KBM-7 (cell line): ENCODE measurements around the gene TPO.

ENCODE experiments used
- DNase-seq: peaks from one replicate; pipeline ENCODE4 v3.0.0-alpha.2; 2015
- in situ Hi-C: fragments of 300-500 bp; cut with MboI; formaldehyde crosslinking; loops from 2 replicates; pipeline ENCODE4 v1.14.3; 2020; ENCODE audit warnings: low sequenced_read_pairs, low pct_unique_long_range_greater_than_20kb, mixed read lengths

The TPO gene

DNA sequence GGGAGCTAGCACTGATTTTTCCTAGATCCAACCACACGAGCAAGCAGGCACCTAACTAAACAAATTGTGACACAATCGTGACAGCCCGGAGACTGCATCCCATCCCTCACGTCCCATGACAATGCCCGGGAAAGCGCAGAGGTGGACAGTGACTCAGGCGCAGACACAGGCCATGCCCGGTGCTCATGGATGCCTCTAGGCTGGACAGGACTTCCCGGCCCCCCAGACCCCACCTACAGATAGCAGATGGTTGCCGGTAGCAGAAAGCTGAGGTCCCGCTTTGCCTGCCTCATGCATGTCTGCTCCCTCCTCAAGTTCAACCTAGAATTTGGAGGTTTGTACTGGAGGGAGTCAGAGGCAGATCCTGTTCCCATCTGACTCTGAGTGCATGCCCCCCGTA lies 81.0 kb downstream of the TPO start:
- in situ Hi-C loops = no loop called here
- DNase-seq = no peak

DNA sequence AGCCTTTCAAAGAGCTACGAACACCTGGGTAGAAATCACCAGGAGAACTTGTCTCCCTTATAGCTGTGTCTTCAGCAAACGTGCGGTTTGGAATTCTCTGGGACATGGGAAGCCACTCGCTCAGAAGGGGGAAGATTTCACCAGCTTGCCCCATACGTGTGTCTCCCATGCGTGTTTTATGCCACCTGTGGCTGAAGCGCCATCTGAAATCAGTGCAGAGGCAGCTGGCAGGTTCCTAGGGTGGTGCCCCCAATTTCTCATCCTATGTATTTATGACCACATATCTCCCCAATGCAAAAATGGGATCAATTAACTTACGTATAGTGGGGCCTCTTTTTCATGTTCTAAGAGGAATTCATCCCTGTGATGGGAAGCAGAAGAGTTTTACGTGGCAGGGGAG lies 81.6 kb downstream of the TPO start:
- in situ Hi-C loops = no loop called here
- no peak for DNase-seq

DNA sequence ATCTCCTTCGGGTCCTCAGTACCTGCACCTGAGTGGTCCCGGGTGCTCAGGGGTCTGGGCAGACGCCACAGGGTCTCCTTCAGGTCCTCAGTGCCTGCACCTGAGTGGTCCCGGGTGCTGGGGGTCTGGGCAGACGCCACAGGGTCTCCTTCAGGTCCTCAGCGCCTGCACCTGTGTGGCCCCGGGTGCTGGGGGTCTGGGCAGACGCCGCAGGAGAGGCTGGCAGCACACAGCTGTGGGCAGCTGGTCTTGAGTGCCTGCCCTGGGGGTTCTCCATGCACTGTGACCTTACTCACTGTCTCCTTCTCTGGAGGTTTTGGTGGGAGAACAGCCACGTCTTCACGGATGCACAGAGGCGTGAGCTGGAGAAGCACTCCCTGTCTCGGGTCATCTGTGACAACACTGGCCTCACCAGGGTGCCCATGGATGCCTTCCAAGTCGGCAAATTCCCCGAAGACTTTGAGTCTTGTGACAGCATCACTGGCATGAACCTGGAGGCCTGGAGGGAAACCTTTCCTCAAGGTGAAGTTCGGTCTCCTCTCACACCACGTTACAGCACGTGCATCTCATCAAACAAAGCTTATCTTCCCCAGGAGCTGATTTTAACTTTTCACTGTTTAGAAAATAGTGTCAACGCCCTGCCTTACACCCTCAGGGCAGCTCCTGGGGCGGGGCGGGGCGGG lies 82.6 kb downstream of the TPO start:
- in situ Hi-C loops = no loop called here

DNA sequence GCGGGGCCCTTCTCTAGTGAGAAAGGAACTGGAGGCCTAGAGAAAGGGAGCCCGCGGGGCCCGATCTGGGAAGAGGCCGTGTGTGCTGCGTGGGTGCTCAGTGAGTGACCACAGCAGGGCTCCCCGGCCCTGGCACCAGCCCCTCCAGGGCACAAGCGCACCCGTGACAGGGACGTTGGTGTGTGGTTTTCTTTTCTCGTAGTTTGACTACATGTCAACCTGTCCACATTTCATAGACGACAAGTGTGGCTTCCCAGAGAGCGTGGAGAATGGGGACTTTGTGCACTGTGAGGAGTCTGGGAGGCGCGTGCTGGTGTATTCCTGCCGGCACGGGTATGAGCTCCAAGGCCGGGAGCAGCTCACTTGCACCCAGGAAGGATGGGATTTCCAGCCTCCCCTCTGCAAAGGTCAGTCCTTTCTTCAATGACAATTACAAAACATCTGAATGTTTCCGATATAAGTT lies 83.1 kb downstream of the TPO start:
- no peak for DNase-seq
- in situ Hi-C loops = no loop called here

More for the DNA sequence above, 82.6 kb downstream of the TPO start:
- no peak for DNase-seq

DNA sequence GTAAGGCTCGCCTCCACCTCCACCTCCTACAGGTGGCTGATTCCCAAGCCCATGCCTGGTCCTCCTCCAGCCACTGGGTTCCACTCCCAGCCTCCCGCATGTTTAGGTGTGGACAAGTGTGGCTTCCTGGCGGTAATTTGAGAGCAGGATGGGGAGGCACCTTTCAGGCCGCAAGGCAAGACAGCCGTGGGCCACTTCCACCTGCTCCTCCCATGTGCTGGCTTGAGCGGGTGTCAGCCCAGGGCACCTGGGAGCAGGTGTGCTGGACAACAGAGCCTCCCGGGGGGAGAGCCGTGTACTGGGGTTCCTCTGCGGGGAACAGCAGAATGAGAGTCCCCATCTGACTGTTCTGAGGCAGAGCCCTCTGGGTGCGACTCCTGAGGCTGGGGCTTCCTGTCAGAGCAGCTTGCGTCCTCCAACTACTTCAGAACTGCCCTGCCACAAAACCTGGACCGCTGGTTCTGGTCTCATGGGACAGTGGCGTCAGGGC lies 83.9 kb downstream of the TPO start:
- in situ Hi-C loops = no loop called here

DNA sequence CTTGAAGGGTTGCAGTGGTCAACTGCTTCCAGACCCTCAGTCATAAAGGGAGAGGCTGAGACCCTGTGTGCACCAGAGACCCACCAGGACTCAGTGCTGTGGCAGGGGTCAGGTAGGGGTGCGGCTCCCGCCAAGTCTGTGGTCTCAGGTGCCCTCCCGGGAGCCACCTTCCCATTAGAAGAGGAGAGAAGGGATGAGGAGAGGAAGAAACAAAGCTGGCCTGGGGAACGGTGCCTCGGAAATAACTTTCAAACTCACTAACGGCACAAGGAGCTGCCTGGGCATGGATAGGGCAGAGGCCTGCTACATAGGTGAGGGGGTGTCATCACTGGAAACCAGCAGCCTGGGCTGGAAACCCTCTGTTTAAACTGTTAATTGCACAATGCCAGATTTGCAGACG lies 84.9 kb downstream of the TPO start:
- DNase-seq = no peak
- in situ Hi-C loops = no loop called here

More for the DNA sequence above, 83.9 kb downstream of the TPO start:
- no peak for DNase-seq

DNA sequence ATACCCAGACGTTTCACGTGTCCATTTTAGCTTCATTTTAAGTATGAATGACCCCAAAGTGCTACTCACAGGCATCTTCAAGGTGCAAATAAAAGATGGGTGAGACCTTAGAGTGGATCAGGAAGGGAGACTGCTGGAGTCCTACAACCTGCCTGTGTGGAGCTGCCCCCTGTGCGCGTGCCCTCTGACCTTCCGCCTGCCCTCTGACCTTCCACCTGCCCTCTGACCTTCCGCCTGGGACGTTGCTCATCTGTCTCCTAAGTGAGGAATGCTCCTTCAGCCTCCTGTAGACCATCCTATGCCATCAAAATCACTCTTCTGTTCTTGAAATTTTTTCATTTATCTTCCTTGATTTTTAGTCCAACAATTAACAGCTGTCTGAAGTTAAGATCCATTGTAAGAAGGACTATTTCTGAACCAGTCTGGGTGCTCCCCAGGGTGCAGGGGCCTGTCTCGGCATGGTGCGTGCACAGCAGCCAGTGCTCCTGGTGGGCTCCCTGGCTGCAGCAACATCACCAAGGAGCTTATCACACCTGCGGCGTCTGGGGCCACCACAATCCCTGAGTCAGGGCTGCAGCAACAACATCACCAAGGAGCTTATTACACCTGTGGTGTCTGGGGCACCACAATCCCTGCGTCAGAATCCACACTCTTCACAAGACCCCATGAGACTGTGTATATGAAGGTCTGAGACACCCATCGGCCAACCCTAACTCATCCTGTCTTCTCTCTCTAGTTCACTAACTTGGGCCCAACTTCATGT lies 86.0 kb downstream of the TPO start:
- no peak for DNase-seq
- in situ Hi-C loops = no loop called here

DNA sequence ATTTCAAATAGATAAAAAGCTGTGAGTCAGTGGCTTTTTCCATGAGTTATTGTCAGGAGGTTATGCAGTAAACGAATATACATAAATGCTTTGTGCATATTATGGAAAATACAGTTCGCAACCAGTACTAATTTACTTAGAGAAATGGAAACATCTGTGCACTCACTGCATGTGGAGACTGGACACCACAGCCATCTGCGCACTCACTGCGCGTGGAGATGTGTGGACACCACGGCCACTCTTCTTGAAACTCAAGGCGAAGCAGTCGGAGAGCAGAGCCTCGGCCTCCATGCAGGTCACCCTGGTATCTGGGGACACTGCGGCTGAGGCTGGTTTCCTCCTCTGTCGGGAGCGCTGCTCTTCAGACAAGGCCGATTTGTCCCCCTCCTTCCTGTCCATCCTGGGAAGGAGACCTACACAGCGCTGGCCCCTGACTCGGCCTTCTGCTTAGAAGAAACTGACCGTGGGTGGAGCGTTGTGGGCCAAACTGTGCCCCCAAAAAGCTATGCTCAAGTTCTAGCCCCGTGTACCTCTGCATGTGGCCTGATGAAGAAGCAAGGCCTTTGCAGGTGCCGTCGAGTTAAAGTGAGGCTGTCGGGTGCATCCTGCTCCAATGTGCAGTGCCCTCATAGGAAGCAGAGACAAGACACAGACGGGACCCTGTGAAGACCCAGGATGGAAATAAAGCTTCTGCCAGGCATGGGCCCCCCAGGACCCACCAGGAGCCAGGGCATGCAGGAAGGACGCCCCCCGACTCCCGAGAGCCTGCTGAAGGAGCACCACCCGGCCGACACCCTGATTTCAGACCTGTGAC lies 88.0 kb downstream of the TPO start:
- in situ Hi-C loops = no loop called here
- DNase-seq = no peak

DNA sequence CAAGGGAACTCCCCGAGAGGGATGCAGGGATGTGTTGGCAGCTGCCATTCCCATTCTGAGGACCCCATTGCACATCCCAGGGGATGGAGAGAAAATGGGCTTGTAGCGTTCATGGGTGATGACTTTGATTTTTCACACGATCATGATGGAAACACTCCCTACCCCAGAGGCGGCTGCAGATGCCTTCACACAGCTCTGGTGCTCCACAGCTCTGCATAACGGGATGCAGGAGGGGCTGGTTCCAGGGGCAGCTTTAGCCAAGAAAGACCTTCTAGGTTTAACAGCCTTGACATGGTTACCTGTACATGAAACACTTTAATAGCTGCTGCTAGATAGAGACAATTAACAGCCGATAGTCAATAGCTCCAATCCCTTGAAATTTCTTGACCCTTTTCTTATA lies 88.7 kb downstream of the TPO start:
- in situ Hi-C loops = no loop called here
- DNase-seq = no peak

DNA sequence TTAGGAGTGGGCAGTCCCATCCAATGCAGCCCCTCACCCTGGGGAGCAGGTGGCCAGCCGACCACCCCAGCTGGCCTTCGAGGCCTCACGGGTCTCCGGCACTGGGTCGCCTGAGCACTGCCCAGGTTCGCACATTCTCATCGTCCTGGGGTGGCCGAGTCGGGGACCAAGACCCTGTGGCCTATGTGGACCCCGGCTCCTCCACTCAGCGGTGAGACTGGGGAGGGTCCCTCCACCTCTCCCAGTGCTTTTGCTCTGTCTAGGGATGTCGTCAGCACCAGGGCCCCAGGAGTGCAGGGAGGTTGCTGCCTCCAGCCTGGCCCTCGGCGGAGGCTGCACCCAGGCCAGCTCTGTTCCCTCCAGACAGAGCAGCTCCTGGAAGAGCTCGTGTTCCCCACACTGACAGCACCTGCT lies 89.6 kb downstream of the TPO start:
- in situ Hi-C loops = no loop called here

DNA sequence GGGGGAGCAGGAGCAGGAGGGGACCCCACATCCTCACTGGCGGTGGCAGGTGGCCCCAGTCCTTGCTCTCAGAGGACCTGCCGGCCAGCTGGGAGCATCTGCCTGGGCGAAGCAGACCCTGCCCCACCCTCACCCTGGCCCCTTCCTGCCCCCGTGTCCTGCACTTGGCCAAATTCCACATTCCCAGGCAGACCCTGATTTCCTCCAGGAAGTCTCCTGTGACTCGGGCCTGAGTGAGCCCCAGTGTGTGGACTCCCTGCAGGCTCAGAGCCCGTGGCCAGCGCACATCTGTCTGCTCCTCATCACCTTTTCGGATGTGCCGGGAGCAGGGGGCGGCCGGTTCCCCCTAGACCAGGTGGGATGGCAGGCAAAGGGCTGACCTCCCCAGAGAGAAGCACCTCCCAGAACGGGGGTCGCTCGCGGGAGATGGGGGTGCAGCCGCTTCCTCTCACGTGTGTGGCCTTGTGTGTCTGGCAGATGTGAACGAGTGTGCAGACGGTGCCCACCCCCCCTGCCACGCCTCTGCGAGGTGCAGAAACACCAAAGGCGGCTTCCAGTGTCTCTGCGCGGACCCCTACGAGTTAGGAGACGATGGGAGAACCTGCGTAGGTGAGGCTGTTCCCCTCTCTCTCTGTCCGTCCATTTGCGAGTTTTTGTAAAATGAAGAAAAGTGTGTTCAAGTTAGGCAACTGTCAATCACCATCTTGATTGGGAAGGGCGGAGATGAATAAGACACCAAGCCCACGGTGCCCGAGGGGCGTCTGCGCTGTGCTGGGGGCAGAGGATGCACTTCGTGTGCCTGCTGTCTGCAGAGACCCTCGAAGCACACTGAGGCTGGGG lies 90.4 kb downstream of the TPO start:
- in situ Hi-C loops = no loop called here
- no peak for DNase-seq

More for the DNA sequence above, 89.6 kb downstream of the TPO start:
- DNase-seq = no peak

DNA sequence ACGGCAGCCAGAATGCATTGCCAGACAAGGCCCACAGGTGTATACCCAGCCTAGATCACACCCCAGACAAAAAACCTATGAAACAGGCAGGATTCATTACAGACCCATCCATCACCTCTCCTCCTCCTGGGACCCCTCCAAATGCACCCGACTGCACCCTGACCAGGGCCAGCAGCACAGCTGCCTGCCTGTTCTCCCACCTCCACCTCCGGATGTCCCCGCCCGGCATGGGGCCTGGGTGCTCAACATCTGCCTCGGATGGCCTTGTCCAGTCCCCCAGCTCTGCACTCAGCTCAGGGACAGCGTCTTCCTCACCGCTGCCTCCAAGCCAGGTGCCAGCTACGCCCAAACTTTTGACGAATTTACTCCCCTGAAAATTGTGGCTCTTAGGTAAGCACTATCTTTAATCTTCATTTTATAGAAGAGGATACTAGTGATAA lies 91.1 kb downstream of the TPO start:
- in situ Hi-C loops = no loop called here
- no peak for DNase-seq

DNA sequence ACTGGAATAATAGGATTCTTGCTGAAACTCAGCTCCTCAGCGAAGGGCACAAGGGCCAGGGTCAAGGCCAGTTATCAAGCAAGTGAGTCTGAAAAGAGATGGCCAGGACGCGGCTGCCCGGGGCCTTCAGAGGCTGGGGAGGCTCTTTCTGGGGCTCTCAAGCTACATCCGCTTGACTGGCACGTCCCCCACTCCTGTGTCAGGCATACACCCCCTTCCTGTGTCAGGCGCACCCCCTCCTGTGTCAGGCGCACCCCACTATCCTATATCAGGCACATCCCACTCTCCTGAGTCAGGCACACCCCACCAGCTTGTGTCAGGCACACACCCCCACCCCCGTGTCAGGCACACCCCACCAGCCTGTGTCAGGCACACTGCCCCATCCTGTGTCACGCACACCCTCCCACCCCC lies 91.8 kb downstream of the TPO start:
- in situ Hi-C loops = no loop called here
- no peak for DNase-seq

DNA sequence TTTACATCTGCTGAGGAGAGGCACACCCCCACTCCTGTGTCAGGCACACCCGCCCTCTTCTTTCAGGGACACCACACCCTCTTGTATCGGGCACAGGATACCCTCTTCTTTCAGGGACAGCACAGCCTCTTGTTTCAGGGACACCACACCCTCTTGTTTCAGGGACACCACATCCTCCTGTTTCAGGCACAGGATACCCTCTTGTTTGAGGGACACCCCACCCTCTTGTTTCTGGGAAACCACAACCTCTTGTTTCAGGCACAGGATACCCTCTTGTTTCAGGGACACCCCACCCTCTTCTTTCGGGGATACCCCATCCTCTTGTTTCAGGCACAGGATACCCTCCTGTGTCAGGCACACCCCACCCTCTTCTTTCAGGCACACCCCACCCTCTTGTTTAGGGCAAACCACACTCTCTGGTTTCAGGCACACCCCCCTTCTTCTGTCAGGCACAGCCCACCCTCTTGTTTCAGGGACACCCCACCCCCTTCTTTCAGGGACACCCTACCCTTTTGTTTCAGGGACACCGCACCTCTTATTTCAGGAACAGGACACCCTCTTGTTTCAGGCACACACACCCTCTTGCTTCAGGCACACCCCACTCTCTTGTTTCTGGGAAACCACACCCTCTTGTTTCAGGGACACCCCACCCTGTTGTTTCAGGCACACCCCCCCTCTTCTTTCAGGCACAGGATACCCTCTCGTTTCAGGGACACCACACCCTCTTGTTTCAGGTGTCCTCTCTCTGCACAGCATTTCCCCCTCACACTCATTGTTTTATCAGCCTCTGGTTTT lies 96.2 kb downstream of the TPO start:
- in situ Hi-C loops = no loop called here
- no peak for DNase-seq

DNA sequence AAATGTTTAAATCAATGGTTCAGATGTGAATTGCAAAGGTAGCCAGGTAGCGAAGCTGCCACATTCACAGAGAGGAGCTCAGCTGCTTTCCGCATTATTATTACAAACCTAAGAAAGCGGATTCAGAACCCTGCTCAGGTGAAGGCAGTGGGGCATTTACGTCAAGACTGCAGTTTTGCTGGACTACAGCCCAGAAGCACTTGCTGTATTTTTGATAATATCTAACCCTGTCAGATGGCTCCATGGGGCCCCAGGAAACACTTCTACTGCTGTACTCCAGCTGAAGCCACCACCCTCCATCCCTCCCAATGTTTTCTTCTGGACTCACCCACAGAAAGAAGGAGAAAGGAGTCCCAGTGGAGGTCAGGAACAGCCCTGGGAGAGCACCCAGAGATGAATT lies 96.9 kb downstream of the TPO start:
- in situ Hi-C loops = no loop called here

DNA sequence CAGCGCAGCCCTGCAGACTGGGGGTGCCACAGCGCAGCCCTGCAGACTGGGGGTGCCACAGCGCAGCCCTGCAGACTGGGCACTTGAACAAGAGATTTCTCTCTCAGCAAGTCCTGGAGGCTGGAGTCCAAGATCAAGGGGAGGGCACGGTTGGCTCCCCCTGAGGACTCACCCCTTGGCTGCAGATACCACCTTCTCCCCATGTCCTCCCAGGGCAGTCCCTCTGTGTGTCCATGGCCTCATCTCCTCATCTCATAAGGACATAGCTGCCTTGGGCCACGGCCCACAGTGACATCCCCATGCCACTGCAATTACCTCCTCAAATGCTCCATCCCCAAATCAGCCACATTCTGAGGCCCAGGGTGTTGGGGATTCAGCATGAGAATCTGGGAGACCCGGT lies 98.2 kb downstream of the TPO start:
- in situ Hi-C loops = no loop called here
- no peak for DNase-seq

More for the DNA sequence above, 96.9 kb downstream of the TPO start:
- no peak for DNase-seq

DNA sequence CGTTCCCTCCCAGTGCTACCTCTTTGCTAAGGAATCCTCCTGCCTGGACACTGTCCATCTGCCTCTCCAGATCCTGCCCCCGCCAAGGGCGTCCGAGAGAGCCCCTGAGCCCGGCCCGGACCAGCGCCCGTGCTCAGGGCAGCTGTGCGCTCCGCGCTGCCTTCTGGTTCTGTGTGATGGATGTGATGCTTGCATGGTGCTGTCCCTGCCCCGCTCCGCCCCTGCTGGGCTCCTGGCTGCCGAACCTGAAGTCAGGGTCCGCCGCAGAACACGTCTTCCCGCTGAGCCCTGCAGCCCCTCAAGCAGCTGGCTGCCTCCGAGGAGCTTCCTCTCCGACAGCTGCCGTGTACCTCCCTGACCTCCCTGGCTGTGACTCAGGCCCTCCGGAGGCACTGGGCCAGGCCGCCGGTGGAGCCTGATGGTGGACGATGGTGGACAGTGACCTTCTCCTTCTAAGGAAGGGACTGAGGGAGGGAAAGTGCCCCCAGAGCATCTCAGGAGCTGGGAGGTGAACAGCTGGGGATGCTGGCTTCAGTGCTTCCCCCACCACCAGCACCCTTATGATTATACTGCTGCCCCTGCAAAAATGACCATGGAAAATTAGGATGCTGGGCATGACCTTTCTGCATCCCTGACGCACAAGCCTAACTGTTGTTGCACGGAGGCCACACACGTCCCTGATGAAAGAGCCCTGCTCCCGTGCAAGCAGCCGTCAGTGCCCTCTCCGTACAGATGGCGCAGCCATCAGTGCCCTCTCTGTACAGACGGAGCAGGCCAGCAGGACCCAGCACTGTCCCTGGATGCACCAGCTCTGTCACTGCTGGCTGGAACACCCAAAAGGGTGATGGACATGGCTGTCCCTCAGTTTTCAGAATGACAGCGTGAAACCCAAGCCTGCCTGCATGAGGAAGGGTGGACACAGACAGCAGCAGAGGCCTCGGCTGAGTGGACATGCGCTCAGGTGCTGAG lies 99.3 kb downstream of the TPO start:
- in situ Hi-C loops = no loop called here

More for the DNA sequence above, 99.3 kb downstream of the TPO start:
- no peak for DNase-seq
